ENCODE results near the gene BASP1.
"Not testable (repeated sequence)": the region's sequence is repeated elsewhere in the genome, so short reads cannot be mapped to it uniquely, and the experiment has no call there.

BASP1 gene

DNA sequence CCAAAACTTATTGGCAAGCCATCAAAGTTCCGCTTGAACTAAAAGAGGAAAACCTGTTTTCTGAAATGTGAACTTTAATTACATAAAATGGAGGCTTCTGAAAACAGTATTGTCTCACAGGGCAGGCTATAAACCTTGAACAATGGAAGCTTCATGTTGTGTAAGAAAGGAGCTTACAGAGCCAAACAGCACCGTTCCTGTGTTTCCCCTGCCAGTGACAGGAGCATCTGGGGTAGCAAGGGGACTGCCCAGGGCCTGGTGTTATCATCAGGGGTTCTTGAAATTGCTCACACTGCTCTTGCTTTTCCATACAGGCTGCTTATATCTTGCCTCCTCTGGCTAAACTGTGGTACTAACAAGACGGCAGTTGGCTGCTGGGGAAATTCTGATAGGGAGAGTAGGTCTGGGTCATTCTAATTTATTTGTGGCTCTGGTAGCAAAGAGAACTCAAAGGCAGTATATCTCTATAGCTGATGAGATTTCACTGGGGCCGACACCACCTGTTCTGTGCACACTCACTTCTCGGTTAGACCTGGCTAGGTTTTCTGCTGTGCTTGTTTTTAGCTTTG is 40.4 kb downstream of the BASP1 start:
- no peak for DNase-seq

DNA sequence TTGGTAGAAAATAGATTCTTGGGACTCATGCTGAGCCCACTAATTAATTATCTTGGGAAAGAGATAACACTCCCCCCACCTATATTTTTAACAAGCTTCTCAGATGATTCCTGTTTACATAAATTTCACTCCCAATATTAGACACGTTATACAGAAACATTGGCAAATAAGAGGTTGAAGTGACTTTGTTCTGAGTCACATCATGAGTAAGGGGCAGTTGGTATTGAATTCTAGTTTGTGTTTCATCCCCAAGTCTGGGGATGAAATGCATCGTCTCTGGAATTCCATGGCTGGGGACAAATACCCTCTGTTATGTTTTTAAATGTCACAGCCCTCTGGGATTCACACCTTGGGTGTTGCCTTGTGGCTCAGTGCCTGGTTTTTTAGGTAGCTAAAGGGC is 41.0 kb downstream of the BASP1 start:
- DNase-seq, result no peak

DNA sequence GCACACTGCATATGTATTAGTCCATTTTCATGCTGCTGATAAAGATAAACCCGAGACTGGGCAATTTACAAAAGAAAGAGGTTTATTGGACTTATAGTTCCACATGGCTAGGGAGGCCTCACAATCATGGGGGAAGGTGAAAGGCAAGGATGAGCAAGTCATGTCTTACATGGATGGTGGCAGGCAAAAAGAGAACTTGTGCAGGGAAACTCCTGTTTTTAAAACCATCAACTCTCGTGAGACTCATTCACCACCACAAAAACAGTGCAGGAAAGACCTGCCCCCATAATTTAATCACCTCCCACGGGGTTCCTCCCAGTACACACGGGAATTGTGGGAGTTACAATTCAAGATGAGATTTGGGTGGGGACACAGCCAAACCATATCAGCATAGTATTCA is 41.6 kb downstream of the BASP1 start:
- not testable (repeated sequence) for DNase-seq

DNA sequence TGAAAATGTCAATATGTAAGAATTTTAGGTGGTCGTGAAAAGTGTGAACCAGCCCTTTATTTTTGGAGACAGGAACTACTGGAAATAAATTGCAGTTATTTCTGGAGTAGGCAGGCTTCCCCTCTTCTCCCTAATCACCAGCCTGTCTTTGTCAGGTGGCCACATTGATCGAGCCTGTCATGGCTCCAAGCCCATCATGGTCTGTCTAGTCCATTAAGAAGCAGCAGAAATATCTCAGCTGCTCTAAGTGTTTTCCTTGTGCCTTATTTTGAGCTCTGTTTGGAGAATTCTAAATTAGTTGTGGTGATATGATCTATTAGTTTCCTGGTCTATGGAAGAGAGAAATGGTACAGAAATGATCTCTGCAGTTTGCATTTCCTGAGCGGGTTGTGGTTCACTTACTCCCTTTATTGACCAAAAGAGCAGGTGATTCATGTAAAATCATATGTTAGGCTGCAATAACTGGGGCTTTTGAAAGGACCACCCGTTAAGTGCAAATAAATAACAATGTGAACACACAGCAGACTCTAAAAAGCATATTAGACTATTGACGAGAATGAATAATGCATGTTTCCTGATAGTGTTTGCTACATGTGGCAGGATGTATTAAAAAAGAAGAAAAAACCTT is 42.3 kb downstream of the BASP1 start:
- DNase-seq, result no peak

DNA sequence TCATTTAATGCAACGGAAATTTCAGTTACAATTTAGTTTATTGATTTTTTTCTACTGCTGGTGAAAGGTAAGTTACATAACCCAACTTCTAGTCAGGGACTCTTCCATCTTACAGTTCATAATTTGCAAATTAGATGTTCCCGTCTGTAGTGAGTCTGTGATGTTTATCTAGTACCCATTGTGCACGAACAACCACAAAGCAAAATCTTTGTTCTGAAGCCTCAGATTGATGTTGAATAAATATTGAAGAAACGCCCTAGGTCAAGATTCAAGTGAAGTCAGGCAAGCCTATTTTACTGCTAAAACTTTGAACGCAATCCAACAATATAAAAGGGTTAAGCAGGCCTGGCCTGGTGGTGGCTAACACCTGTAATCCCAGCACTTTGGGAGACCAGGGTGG is 43.1 kb downstream of the BASP1 start:
- DNase-seq, result no peak

DNA sequence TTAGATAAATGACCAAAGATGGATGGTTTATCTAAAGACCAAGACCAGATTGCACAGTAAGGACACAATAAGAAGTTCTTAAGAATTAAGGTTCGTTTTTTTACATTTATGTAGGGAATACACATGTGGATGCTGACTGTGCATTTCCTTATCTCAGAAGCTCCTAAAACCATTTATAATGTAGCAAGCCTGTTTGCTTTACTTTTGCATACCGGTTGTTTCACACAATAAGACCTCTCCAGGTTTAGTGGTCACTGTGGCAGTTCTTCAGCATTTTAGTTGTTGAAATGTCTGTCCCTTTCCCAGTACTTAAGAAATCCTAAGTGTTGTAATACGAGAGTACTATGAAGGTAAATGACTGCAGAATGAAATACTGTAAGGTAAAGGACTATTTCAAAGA is 43.6 kb downstream of the BASP1 start:
- DNase-seq, result no peak

DNA sequence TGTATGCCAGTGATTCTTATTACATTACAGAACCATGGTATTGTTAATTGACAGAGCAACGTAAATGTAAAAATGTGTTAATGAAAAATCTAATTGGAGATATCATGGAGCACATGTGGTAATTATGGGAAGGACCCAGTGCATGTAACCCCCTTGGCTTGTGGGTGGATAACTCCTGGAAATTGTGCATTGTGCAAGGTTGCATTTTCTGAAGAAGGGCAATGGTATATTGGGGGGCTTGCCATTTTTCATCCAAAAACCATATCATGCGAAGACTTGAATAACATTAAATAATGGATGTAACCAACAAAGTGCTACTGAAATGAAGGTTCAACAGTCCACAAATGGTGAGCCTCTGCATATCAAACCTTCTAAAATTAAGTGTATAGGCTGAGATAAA is 47.6 kb downstream of the BASP1 start:
- DNase-seq, result no peak

DNA sequence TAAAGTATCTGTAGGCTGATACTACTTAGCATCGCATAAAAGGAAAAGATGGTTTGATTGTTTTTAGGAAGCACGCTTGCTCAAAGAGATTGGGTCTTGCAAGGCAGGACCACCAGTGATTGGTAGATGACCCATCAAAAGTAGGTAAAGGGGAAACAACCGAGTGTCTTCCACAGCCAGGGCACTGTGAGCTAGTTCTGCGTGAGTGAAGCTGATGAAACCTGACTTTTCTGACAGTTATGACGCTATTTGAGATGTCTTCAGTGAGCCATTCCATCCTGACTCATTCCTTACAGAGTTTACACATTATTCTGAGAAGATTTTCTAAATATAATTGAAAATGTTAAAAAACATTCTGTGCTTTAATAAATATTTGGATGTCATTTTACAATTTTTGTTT is 49.7 kb downstream of the BASP1 start:
- DNase-seq, result no peak

DNA sequence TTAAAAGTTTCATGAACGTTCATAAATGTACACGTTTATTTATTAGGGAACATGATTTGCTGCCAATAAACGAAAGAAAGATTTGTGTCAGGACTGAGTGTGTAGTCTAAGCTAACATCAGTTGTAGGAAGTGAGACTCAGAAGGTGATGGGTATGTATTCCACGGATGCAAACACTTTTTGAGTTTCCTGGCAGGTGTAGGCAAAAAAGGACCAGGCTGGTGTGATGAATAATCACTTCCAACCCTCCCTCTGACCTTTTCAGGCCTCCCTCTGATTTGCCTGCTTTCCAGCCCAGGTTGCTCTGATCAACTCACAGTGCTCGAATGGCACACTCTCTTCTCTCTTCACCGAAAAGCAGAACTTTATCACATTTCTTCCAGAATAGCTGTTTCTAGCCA is 51.8 kb downstream of the BASP1 start:
- no peak for DNase-seq

DNA sequence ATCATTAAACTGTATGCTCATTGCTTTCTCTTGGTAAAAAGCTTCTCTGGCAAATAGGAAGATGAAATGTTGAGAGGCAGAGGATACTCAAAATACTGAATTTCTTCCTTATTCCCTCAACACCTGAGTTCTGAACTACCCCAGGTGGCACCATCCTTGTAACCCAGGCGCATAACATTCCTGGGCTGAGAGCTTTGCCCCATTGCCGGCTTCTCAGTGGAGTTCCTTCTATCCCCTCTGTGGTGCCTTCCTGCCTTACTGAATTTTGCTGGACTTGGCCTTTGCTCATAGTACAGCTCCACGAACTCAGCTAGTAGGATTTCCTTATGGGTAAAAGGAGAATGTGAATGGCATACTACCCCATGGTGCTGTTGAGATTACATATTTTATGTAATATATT is 54.7 kb downstream of the BASP1 start:
- no peak for DNase-seq

DNA sequence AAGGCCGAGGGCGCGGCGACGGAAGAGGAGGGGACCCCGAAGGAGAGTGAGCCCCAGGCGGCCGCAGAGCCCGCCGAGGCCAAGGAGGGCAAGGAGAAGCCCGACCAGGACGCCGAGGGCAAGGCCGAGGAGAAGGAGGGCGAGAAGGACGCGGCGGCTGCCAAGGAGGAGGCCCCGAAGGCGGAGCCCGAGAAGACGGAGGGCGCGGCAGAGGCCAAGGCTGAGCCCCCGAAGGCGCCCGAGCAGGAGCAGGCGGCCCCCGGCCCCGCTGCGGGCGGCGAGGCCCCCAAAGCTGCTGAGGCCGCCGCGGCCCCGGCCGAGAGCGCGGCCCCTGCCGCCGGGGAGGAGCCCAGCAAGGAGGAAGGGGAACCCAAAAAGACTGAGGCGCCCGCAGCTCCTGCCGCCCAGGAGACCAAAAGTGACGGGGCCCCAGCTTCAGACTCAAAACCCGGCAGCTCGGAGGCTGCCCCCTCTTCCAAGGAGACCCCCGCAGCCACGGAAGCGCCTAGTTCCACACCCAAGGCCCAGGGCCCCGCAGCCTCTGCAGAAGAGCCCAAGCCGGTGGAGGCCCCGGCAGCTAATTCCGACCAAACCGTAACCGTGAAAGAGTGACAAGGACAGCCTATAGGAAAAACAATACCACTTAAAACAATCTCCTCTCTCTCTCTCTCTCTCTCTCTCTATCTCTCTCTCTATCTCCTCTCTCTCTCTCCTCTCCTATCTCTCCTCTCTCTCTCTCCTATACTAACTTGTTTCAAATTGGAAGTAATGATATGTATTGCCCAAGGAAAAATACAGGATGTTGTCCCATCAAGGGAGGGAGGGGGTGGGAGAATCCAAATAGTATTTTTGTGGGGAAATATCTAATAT is 58.1 kb downstream of the BASP1 start:
- no peak for DNase-seq

DNA sequence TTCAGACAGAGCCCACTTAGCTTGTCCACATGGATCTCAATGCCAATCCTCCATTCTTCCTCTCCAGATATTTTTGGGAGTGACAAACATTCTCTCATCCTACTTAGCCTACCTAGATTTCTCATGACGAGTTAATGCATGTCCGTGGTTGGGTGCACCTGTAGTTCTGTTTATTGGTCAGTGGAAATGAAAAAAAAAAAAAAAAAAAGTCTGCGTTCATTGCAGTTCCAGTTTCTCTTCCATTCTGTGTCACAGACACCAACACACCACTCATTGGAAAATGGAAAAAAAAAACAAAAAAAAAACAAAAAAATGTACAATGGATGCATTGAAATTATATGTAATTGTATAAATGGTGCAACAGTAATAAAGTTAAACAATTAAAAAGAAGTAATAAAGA is 59.0 kb downstream of the BASP1 start:
- DNase-seq, result no peak

DNA sequence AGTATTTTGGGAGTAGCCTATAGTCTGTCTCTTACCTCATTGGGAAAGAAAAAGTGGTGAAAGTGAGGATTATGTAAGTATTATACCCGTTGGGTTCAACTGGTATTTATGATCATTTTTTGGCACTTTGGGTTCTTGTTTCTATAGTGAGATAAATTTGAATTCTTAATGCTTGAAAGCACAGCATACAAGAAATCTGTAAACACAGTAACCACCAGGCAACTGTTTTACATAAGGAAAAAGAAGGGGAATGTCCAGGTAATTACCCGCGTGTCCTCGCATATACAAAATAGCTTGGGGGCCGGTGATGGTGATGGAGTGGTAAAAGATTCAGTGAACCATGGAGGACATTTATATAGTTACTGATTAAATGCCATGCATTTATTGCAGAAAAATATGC is 60.5 kb downstream of the BASP1 start:
- no peak for DNase-seq

DNA sequence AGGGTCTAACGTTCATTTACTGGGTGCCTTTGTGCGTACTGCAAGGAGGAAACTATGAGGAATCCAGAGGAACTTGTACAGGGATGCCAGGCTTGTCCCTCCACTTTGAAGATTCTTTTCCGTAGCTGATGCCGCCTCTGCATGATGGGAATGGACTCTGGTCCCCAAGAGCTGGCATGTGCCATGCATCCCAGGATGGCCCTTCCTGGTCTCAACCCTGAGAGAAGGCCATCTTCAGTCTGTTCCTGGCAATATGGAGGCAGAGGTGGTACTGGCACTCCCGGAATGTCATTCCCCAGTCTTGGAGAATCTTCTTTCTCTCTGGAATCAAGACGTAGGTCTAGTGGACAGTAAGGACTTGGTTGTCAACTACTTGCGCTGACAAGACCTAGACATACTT is 61.5 kb downstream of the BASP1 start:
- DNase-seq, result no peak

DNA sequence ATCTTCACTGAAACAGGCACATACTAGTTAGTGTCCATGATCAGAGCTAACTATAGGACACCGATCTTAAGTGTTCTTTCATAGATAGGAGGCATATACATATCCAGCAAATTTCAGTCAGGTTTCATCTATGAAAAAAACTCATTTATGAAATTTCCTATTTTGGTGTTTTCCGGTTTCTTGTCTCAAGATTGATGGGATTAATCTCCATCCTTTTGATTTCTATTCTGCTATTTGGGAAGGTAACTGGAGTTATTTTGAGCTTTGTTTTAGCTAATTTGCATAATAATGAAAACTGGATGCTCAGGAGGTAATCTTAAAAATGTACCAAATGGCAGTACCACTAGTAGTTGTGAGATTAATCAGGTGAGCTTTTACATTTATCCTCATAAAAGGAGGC is 62.1 kb downstream of the BASP1 start:
- DNase-seq, result no peak

DNA sequence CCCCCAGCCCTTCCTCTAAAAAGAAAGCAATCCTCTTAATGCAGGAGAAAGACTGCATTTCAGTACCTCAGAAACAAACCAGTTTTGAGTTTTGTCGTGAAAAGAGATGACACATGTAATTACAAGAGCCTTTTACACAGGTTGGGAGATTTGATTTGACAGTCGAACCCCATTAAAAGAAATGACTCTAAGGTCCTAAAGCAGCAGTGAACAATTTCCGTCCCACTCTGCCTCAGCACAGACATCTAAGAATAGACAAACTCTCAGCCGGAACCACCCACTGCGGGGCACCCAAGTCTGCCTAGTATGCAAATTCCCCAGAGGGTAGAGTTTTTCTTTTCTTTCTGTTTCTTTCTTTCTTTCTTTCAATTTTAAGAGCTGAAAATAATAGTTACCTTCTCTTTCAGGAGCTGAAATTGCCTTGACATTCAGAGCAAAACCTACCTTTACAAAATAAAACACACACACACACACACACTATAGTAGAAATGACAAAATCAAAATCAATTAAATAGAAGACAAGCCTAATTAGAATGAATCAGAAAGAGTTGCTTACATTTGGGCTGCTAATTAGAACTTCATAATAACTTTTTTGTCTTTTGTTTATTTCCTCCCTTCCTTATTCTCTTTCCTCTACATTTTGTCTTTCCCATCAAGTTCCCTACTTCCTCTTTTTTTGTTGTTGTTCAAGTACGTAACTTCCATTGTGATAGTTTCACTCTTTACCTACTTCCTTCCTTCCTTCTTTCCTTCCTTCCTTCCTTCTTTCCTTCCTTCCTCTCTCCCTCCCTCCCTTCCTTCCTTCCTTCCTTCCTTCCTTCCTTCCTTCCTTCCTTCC is 65.1 kb downstream of the BASP1 start:
- DNase-seq, result no peak

DNA sequence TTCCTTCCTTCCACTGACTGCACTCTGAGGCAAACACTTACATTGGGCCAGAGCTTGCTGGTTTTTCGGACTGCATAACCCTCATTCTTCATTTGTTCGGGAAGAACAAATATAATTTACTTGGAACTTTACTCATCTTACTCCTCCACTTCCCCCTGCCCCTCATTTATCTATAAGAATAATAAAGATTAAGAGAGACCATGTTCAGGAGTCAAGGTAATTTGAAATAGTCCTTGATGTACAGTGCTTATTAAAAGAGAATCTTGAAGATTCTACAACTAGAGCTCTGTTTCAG is 65.6 kb downstream of the BASP1 start:
- DNase-seq, result no peak

DNA sequence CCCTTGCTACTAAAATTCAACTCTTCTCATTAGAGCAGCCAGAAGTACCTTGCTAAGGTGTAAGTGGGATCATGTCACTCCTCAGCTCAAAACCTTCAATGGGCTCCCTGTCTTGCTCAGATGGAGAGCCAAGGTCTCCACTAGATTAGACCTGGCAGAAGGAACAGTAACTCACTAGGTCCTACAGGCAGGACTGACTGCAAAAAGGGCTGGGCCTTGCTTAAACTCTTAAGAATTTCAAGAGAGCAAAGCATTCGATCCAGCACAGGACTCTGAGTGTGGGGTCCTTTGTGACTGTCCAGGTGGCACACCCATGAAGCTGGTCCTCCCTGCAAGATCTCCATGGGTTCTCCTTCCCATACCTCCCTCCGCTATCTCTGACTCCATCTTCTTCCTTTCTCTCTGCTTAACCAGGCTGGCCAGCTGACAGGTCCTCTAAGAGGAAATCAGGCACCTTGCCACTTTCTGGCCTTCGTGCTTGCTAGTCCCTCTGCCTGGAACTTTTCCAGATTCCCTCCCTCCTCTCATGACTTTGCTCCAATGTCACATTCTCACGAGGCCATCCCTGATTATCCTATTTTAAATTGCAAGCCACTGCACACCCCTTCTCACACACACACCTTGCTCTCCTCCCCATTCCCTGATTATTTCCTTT is 70.2 kb downstream of the BASP1 start:
- DNase-seq, result no peak

DNA sequence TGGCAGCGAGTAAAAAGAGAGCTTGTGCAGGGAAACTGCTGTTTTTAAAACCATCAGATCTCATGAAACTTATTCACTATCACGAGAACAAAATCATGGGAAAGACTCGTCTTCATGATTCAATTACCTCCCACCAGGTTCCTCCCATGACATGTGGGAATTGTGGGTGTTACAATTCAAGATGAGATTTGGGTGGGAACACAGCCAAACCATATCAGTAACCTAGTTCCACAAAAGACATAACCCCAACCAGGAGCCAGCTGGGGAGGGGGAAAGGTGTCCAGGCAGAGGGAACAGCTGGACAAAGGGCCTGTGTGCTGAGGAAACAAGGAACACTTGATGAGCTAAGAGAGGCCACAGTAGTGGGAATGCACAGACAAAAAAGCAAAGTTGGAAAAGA is 71.1 kb downstream of the BASP1 start:
- DNase-seq, result no peak

DNA sequence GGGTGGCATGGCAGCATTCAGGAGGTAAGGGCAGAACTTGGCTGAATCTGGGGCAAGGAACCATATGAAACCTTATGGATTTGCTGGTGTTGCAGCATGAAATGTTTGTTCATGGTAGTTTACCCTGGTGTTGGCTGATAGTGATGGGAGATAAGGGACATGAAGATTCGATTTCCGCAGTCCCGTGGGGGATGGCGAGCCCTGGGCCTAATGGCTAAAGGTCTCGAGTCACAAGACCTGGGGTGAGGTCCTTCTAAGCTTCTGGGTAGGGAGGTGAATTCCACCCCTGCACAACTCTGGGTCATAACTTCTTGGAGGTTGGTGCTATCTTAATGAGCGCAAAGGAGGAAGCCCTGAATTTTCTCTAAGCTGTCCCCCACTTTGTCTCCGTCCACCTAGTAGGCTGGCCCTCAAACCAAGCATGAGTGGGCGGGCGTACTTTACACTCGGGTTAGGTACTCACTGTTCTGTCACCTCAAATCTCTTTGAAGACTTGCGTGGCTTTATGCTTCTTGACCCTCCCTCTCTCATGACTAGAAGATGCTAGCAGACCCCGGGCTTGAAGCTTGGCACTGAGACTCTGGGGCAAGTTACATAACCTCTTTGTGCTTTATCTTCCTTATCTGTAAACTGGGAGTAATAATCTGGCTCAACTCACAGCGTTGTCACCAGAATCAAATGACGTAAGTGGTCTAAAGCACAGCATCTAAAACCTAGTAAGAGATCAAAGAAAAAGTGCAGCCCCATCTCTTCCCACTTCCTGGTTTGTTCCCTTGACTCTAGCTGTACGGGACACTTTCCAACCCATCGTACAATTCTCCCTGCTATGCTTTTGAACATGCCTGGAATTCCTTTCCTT is 72.5 kb downstream of the BASP1 start:
- DNase-seq, result no peak

DNA sequence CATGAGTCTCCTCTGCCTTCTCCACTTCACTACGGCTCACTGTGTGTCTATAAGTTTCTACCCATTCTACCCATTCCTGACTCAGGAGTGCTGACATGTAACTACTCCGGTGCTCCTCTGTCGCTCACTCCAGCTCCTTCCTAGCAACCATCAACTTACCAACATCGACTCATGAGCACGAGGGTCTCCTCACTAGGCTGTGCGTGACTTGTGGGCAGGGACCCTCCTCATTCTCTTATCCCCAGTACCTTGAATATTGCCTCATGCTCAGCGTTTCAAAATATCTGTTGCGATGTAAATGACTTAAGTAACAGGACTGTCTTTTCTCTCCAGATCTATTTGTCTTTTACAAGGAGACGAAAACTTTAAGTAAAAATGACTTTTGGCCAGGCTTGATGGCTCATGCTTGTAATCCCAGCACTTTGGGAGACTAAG is 73.1 kb downstream of the BASP1 start:
- DNase-seq, result no peak

DNA sequence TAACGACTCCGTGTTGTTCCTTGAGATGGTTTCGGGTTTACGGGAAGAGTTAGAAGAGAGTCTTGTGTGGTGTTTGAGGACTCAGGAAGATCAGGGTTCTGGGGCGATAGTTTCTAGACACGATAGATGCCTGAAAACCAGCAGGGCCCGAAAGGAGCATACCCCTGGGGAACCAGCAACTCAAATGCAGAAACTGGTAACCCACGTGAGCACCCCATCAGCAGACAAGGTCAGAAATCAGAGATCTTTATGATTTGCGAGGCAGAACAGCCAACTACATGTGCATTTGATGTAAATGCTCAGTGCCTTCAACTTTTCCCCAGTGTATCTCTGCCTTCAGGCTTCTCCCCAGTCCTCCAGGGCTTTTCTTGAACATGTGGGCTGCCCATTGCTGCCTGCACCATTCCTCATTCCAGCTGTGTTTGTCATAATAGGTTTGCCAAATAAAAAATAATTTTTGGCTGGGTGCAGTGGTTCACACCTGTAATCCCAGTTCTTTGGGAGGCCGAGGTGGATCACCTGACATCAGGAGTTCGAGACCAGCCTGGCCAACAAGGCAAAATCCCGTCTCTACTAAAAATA is 75.1 kb downstream of the BASP1 start:
- no peak for DNase-seq

All from hippocampal formation (tissue), 2 donors.